ENCODE results near the gene TBC1D30.

Gene TBC1D30

GRCh38 chr12:64912516-64913255 lies 88.2 kb downstream of the TBC1D30 start:
- no peak for DNase-seq

- no peak for DNase-seq
Measured at GRCh38 chr12:64915242-64915641, 90.8 kb downstream of the TBC1D30 start.

GRCh38 chr12:64916411-64917261 lies 92.2 kb downstream of the TBC1D30 start:
- no peak for DNase-seq

GRCh38 chr12:64918344-64918743 lies 93.9 kb downstream of the TBC1D30 start:
- DNase-seq = no peak

GRCh38 chr12:64918801-64919200 lies 94.4 kb downstream of the TBC1D30 start:
- no peak for DNase-seq

- DNase-seq = no peak
Measured at GRCh38 chr12:64922853-64923252, 98.4 kb downstream of the TBC1D30 start.

- no peak for DNase-seq
Measured at GRCh38 chr12:64923536-64923935, 99.1 kb downstream of the TBC1D30 start.
